IgD-negative memory B cell (primary cell): ENCODE measurements around the gene S100A12. TPM values are rescaled to one million over a fixed set of nuclear protein-coding genes. Genes with fewer than 3 reads are reported as not detected.
"Not testable (repeated sequence)": the region's sequence is repeated elsewhere in the genome, so short reads cannot be mapped to it uniquely, and the experiment has no call there.

Experiments
- H3K27ac Mint-ChIP-seq, 3 donors: one replicate each; pipeline ENCODE4 v1.8.0; 2020 to 2022; ENCODE audit warnings: mild to moderate bottlenecking in 3 of 3, mixed read lengths in 3 of 3, moderate library complexity in 1 of 3
- H3K27me3 Mint-ChIP-seq: one replicate; pipeline ENCODE4 v1.8.0; 2021; ENCODE audit warnings: mixed read lengths
- H3K36me3 Mint-ChIP-seq: one replicate; pipeline ENCODE4 v1.8.0; 2020; ENCODE audit warnings: mild to moderate bottlenecking, mixed read lengths
- H3K4me1 Mint-ChIP-seq, 3 donors: one replicate each; pipeline ENCODE4 v1.8.0; 2020 to 2022; ENCODE audit warnings: mixed read lengths in 3 of 3, mild to moderate bottlenecking in 1 of 3
- H3K4me3 Mint-ChIP-seq, 4 donors: one replicate each; pipeline ENCODE4 v1.8.0; 2020 to 2022; ENCODE audit warnings: mild to moderate bottlenecking in 4 of 4, mixed read lengths in 4 of 4, moderate library complexity in 3 of 4
- H3K9me3 Mint-ChIP-seq, 3 donors: one replicate each; pipeline ENCODE4 v1.8.0; 2020 to 2021; ENCODE audit warnings: mixed read lengths in 3 of 3, mild to moderate bottlenecking in 1 of 3
- polyA plus RNA-seq: library from polyadenylated mRNA; unstranded; fragments of 300-500 nt; fragmentation: Illumina TruSeq; gene quantifications from one replicate; pipeline ENCODE4 v1.2.3, GENCODE V29; 2021

Gene S100A12
- polyA plus RNA-seq, 1 donor from 2014 or later: 0.97 TPM

DNA sequence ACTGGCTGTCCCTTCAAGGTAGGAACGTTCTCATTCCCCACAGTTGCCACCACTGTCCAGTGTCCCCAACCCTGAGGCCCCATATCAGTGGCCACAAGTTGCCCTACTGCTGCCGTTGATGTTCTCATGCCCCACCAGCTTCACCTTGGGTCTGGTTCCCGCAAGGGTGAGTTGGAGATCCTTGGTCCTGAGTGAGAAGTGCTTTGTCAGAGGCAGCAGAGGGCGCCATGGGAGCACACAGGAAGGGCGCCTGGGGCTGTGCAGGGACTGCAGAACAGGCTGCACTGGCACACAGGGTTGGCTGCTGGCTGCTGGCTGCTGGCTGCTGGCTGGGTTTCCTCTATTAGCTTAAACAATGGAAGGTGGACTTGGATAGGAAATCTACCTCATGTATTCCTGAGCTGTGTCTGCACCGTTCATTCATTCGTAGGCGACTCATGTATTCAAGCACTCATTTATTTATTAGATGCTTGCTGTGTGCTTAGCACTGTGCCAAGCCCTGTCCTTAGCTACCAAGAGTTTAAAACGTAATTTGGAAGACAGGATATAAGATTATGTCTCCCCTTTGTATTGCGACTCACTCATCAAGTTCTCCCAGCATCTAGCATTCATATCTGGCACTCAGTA lies 19.9 kb downstream of the S100A12 start:
- Mint-ChIP-seq H3K9me3 (no peaks in the 10 kb centered on the region), H3K4me1 (peaks cover 3 to 18% (median 4%) of the 10 kb centered on the region in 3 donors), H3K27me3 (peaks cover 9% of the 10 kb centered on the region), H3K4me3 (no peak overlapping the region), H3K36me3 (peaks cover 2% of the 10 kb centered on the region), H3K27ac (no peak overlapping the region)

DNA sequence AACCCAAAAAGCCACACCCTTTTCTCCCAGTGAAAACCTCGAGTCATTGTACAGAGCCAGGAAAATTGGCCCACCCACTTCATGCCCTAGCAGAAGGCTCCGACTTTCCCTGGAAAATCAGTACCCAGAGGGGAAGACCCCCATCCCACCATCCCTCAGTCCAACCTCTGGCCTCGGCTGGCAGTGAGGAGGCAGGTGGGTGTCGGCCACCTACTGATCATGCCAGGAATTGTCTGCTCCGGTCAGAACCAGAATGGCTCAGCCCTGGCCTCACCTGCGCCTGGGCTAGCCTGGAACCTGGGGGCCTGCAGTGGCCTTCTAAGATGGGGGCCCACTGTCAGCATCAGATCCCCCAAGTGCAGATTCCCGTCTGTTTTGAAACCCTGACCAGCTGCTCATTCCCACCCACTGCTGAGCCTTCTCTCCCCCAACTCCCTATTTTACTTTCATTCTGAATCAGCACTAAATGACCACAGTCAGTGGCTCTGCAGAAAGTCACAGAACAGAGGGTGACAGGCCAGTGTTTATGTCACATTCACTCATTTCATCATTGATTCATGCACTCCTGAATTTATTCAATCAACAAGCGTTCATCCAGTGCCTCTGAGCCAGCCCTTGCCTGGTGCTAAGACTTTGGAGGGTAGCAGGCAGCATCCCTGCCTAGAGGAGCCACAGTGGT lies 20.8 kb downstream of the S100A12 start:
- peaks cover 2% of the 10 kb centered on the region for H3K36me3 Mint-ChIP-seq

DNA sequence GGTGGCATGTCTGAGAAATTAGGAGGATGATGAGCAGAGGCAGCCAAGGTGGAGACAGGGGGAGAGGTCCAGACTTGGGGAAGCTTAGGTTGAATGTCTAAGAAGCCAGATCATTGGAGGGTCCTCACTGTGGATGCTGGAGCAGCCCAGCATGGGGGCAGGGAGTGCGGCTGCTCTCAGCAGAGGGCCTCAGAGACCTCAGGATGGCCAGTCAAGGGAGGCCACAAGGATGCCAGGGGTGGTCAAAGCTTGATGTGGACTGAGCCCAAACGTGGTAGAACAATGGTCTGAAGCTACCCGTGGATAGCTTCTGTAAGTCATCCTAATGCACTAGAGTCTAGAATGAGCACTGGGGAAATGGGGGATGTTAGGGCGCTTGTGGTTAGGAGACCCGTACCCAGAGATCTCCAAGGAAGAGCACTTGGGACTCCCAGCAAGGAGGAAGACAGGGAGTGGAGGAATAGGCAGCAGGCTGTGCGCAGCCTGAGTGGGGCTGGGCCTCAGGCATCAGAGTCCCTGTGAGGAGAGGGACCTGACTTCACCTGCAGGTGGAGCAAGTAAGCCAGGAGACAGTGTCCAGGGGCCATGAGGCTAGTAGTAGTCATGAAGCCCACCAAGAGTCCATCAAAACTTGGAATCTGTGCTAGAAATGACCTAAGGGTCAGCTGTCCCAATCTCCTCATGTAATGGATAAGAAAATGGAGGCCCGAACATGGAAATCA lies 22.0 kb downstream of the S100A12 start:
- H3K4me1 Mint-ChIP-seq: peaks cover 3 to 14% (median 4%) of the 10 kb centered on the region in 3 donors
- H3K9me3 Mint-ChIP-seq: no peaks in the 10 kb centered on the region
- peaks cover 2% of the 10 kb centered on the region for H3K36me3 Mint-ChIP-seq
- no peak overlapping the region for H3K27ac Mint-ChIP-seq
- no peak overlapping the region for H3K4me3 Mint-ChIP-seq
- peaks cover 19% of the 10 kb centered on the region for H3K27me3 Mint-ChIP-seq

More for the DNA sequence above, 20.8 kb downstream of the S100A12 start:
- Mint-ChIP-seq H3K9me3 (no peaks in the 10 kb centered on the region), H3K4me1 (peaks cover 3 to 16% (median 4%) of the 10 kb centered on the region in 3 donors), H3K27ac (no peak overlapping the region), H3K4me3 (no peak overlapping the region), H3K27me3 (peaks cover 14% of the 10 kb centered on the region)

DNA sequence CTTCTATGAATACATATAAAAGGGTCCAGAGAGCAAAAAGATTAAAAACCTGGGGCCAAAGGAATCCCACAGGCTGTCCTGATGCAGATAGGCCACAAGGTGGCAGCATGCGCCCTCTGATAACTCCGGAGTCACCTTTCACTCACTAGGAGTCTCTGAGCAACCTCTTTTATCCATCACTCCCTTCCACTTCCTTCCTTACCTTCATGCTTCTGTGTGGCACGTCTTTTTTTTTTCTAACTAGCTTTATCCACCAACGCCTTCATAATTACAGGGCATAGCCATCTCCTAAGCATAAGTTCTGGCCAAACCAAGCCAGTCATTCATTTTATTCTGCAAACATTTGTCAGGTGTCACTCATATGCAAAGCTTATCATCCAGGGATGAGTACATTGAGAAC lies 22.9 kb downstream of the S100A12 start:
- Mint-ChIP-seq H3K4me3 (no peak overlapping the region), H3K27me3 (peaks cover 28% of the 10 kb centered on the region), H3K4me1 (peaks cover 3 to 6% (median 4%) of the 10 kb centered on the region in 3 donors), H3K36me3 (peaks cover 2% of the 10 kb centered on the region), H3K27ac (no peak overlapping the region), H3K9me3 (no peaks in the 10 kb centered on the region)

DNA sequence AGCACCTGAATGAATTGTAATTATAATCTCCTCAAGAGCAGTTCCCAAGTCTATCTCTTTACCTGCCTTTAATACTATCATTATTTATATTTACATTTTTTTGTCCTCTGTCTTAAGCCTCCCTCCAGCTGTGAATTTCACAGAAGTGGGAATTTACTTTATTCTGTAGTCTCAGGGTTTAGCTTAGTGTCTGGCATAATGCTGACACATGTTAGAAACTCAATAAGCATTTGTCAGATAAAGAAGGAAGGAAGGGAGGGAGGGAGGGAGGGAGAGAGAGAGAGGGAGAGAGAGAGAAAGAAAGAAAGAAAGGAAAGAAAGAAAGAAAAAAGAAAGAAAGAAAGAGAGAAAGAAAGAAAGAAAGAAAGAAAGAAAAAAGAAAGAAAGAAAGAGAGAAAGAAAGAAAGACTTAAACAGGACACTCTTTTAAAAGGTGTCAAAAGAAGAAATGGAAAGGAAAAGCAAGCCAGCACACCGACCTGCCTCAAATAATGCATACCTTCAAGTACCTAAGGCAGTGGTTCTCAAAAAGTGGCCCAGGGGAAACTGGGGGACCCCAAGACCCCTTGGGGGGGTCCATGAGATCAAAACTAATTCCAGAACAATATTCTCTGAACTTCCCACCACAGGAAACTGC lies 25.0 kb downstream of the S100A12 start:
- H3K27me3 Mint-ChIP-seq: peaks cover 42% of the 10 kb centered on the region
- no peak overlapping the region for H3K4me3 Mint-ChIP-seq
- peaks cover 2% of the 10 kb centered on the region for H3K36me3 Mint-ChIP-seq
- H3K9me3 Mint-ChIP-seq: no peaks in the 10 kb centered on the region
- H3K4me1 Mint-ChIP-seq: peaks cover 9 to 15% (median 13%) of the 10 kb centered on the region in 3 donors
- no peak overlapping the region for H3K27ac Mint-ChIP-seq

DNA sequence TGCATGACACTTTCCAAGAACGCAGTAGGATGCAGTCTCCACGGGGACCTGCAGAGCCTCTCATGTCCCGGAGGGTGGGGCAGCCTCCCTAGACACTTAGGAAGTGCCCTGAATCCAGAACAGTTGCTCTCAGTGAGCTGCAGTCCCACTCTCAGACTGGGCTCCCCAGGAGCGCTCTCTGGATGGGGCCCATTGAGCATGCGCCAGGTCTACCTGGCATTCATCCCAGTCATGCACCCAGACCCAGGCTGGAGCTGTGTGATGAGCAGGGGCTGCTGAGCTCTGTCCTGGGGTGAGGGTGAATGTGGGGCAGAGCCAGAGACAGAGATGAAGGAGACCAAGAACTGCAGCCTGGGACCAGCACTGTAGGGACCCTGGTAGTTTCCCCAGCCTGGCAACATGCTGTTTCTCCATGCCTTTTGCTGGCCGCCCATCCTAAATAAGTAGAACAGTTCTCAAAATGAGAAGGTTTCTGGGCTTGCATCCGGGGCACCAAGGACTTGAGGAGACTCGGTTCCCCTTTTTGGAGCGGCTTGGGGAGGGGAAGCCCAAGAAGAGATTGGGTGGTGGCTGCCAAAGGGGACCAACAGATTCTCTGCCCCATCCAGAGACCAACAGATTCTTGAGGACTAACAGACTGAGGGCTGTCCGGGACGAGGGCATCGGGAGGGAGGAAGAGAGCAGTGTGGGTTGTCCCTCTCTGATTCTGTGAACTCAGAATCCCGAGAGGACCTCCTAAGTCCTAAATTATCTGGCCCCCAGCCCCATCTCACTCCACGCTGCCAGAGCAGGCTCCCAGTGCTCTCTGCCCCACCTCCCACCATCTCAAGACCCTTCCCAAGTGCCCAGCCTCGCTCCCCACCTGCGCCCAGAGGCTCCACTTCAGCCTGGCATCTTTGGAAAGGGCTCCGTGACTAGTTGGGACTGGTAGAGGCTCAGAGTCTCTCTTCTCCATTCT lies 25.8 kb downstream of the S100A12 start:
- peaks cover 47% of the 10 kb centered on the region for H3K27me3 Mint-ChIP-seq
- no peak overlapping the region for H3K4me3 Mint-ChIP-seq
- no peaks in the 10 kb centered on the region for H3K9me3 Mint-ChIP-seq

DNA sequence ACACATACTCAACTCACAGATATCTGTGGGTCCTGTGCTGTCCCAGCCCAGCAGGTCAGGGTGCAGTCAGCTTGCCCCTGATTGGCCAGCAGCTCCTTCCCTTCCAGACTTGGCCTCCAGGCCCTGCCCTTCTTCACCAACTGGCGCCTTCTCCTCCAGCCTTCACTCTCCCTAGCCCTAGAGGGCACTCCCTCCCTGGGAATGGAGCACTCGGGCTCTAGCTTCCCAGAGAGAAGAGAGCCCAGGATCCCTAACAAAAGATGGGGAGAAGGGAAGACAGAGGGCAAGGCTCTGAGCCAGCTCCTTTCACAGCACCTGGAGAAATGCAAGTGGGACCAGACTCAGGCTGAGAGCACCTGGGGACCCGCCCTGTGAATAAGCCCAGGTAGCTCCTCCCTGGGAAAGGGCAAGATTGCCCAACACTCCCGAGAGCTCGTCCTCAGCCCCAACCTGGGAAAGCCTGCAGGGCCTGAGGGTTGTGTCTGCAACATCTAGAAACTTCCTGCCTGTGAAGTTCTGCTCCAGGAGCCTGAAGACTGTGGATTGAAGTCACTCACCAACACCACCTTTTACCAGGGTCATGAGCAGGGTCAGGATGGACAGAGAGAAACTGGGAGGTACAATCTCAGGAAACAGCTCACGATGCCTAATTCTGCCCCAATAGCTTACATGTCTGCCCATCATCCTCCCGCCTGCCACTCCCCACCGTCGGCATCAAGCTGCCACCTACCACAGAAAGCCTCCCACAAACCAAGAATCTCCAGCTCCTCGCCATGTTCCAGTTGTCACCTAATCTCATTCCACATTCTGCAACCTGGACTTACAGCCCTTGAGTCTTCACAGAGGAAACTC lies 26.7 kb downstream of the S100A12 start, which contains the start of gene PGLYRP4:
PGLYRP4 (minus strand) TSS at position 331 of the 852 bp plus-strand sequence. CDS start 909 bp downstream, outside the sequence.
- no peaks in the 10 kb centered on the region for H3K36me3 Mint-ChIP-seq
- H3K27ac Mint-ChIP-seq: no peak within 1 kb of the TSS
- peaks cover 16 to 21% (median 17%) of the 10 kb centered on the region in 3 donors for H3K4me1 Mint-ChIP-seq
- no peaks in the 10 kb centered on the region for H3K9me3 Mint-ChIP-seq
- peaks cover 51% of the 10 kb centered on the region for H3K27me3 Mint-ChIP-seq
- H3K4me3 Mint-ChIP-seq: no peak within 1 kb of the TSS

More for the DNA sequence above, 25.8 kb downstream of the S100A12 start:
- Mint-ChIP-seq H3K4me1 (peaks cover 13 to 17% (median 15%) of the 10 kb centered on the region in 3 donors), H3K36me3 (no peaks in the 10 kb centered on the region), H3K27ac (no peak overlapping the region)

DNA sequence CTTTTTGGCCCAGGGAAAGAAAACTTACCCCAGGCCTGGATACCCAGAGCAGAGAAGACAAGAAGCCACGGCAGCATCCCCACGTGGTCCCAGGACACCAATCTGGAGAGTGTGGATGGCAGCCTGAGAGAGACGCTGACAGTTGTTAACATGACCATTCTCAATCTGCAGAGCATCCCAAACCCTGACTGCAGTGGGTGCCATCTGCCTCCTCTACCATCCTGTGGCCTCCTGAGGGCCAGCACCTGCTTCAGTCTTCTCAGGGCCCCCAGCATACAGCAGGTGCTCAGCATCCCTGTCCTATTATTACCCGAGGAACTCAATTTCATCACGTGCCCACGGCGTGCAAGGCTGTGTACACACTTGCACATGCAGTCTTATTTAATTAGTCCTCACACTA lies 27.6 kb downstream of the S100A12 start:
- H3K27ac Mint-ChIP-seq: no peak overlapping the region
- peaks cover 56% of the 10 kb centered on the region for H3K27me3 Mint-ChIP-seq
- H3K4me3 Mint-ChIP-seq: no peak overlapping the region
- peaks cover 17 to 21% (median 19%) of the 10 kb centered on the region in 3 donors for H3K4me1 Mint-ChIP-seq
- H3K36me3 Mint-ChIP-seq: no peaks in the 10 kb centered on the region
- no peaks in the 10 kb centered on the region for H3K9me3 Mint-ChIP-seq

DNA sequence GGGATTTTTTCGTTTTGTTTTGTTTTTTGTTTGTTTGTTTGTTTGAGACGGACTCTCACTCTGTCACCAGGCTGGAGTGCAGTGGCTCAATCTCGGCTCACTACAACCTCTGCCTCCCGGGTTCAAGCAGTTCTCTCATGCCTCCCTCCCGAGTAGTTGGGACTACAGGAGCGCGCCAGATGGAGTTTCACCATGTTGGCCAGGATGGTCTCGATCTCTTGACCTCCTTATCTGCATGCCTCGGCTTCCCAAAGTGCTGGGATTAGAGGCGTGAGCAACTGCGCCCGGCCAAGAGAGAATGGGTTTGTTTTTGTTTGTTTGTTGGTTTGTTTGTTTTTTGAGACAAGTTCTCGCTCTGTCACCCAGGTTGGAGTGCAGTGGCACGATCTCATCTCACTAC lies 28.4 kb downstream of the S100A12 start:
- not testable (repeated sequence) for H3K27ac Mint-ChIP-seq, H3K9me3 Mint-ChIP-seq, H3K4me3 Mint-ChIP-seq, H3K36me3 Mint-ChIP-seq
- peaks cover 62% of the 10 kb centered on the region for H3K27me3 Mint-ChIP-seq
- H3K4me1 Mint-ChIP-seq: peaks cover 17 to 21% (median 19%) of the 10 kb centered on the region in 3 donors

DNA sequence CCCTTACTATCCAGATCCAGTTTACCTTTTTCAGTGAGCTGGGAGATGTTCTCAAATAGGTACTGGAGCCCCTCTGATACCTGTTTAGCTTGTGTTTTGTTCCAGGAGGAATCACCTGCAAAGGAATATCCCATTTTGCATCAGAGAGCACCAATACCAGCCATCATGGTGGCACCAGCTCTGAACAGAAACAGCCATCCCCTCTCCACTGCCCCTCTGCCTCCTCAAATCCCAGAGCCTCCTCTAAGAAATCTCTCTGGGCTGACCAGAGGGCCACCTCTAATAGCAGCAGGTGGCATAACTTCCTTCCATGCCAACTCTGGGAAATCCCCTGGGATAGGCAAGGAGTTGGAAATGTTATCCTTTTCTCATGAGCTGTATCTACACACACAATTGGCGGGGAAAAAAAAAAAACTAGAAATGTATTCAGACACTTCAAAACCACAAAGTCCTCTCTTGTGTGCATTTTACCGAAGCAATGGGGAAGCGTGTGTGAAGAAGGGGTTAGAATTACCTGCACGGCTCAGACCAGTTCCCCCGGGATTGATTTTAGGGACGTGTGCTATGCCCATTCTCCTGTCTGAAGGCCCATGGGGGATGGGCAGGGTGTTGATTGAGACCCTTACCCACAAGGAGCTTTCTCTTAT lies 29.2 kb downstream of the S100A12 start:
- Mint-ChIP-seq H3K36me3 (no peaks in the 10 kb centered on the region), H3K27me3 (peaks cover 66% of the 10 kb centered on the region), H3K4me1 (peaks cover 17 to 21% (median 19%) of the 10 kb centered on the region in 3 donors), H3K27ac (no peak overlapping the region), H3K4me3 (peak overlapping the region in 2 of 4 donors; percentile 48 to 94), H3K9me3 (no peaks in the 10 kb centered on the region)

DNA sequence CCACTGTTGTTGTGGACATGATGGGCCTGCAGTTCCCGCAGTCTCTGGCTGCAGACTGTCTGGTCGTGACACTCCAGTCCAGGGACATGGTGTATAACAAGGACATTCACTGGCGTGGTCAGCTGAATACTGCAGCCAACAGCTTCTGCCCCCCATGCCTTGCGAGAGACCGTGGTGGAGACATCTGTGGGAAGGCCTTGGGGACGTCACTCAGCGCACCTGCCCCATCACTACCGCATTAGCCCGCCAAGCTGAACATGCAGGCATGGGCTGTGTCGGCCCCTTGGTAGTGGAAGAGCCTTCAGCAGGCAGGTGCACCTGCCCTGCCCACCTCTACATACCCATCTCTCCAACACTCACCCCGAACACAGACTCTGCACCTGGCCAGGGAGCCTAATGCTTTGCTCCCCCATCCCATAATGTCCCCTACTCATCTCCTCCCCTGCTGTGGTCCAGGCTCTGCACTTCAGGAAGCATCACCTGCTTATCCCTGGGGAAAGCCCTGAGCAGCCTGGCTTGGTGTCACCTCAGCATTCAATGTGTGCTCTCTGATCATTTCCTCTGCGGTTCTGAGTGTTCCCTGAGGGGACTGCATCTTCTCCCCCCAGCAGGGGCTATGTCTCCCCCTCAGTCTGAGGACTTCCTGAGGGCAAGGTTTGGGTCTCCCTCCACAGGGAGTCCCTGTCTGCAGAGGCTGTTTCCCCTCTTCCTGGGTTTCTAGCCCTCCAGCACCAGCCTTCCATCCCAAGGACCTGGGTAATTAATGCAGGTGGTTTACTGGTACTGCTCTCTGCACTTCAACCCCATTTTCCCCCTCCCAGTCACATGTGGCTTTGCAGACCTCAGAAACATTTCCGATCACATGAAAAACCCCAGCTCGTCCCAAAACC lies 30.0 kb downstream of the S100A12 start:
- H3K27ac Mint-ChIP-seq: no peak overlapping the region
- H3K4me3 Mint-ChIP-seq: peak overlapping the region in 1 of 4 donors; percentile 94
- H3K4me1 Mint-ChIP-seq: peaks cover 17 to 21% (median 19%) of the 10 kb centered on the region in 3 donors
- no peaks in the 10 kb centered on the region for H3K9me3 Mint-ChIP-seq
- peaks cover 68% of the 10 kb centered on the region for H3K27me3 Mint-ChIP-seq
- H3K36me3 Mint-ChIP-seq: no peaks in the 10 kb centered on the region

DNA sequence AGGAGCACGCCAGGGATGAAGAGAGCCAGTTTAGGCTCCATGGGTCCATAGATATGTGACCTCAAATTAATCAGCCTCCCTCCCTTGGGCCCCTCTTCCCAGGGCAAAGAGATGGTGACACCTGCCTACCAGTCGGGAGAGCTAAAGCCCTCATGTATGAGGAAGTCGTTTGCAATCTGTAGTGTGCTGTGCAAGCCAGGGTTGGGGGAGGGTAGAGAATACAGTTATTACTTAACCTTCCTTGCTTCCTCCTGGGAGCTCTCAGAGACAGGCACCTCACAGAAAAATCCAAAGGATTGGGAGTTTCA lies 30.7 kb downstream of the S100A12 start:
- peaks cover 67% of the 10 kb centered on the region for H3K27me3 Mint-ChIP-seq
- no peak overlapping the region for H3K27ac Mint-ChIP-seq
- peaks cover 17 to 22% (median 19%) of the 10 kb centered on the region in 3 donors for H3K4me1 Mint-ChIP-seq
- no peaks in the 10 kb centered on the region for H3K36me3 Mint-ChIP-seq
- H3K9me3 Mint-ChIP-seq: no peaks in the 10 kb centered on the region
- peak overlapping the region in 1 of 4 donors; percentile 94 for H3K4me3 Mint-ChIP-seq
